Measurements from ENCODE around the gene TEAD4.

Gene TEAD4

GRCh38 chr12:2980630-2981029 lies 21.4 kb downstream of the TEAD4 start:
- H3K4me3 ChIP-seq (ENCODE audit: low read depth, low read length), result no peak overlapping the region
- no peak for DNase-seq (ENCODE audit: low read depth)
- TF ChIP-seq, protein P1, sequence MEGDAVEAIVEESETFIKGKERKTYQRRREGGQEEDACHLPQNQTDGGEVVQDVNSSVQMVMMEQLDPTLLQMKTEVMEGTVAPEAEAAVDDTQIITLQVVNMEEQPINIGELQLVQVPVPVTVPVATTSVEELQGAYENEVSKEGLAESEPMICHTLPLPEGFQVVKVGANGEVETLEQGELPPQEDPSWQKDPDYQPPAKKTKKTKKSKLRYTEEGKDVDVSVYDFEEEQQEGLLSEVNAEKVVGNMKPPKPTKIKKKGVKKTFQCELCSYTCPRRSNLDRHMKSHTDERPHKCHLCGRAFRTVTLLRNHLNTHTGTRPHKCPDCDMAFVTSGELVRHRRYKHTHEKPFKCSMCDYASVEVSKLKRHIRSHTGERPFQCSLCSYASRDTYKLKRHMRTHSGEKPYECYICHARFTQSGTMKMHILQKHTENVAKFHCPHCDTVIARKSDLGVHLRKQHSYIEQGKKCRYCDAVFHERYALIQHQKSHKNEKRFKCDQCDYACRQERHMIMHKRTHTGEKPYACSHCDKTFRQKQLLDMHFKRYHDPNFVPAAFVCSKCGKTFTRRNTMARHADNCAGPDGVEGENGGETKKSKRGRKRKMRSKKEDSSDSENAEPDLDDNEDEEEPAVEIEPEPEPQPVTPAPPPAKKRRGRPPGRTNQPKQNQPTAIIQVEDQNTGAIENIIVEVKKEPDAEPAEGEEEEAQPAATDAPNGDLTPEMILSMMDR (IDR thresholded peaks at IDR 0.05; ENCODE audit: low read depth, low read length, missing control alignments), result no peak

DNA sequence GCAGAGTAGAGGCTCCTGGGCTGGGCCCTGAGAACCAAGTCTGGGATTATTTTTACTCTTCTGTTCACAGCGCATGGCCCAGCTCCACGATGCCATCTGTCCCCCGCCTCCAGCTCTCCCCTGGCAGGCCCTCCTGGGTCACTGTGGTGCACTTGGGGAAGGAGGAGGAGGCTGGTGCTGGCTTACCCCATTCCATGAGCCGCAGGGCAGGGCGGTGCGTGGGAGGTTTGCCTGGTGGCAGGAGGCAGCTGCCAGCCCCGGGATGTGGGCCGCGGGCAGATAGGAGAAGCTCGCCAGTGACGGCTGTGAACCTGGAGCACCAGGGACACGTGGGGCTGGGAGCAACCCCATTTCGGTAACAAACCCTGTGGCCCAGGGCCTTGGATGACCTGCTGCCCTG lies 23.2 kb downstream of the TEAD4 start:
- TF ChIP-seq, protein P1 (IDR thresholded peaks at IDR 0.05; ENCODE audit: low read depth, low read length, missing control alignments), result no peak
- no peak overlapping the region for H3K4me3 ChIP-seq (ENCODE audit: low read depth, low read length)
- DNase-seq (ENCODE audit: low read depth), result no peak

- H3K4me3 ChIP-seq (ENCODE audit: low read depth, low read length), result no peak overlapping the region
- no peak for DNase-seq (ENCODE audit: low read depth)
- TF ChIP-seq, protein P1 (IDR thresholded peaks at IDR 0.05; ENCODE audit: low read depth, low read length, missing control alignments), result no peak
Measured at GRCh38 chr12:2984249-2984648, 25.1 kb downstream of the TEAD4 start.

GRCh38 chr12:2984698-2985097 lies 25.5 kb downstream of the TEAD4 start:
- TF ChIP-seq, protein P1 (IDR thresholded peaks at IDR 0.05; ENCODE audit: low read depth, low read length, missing control alignments), result no peak
- no peak overlapping the region for H3K4me3 ChIP-seq (ENCODE audit: low read depth, low read length)
- no peak for DNase-seq (ENCODE audit: low read depth)

DNA sequence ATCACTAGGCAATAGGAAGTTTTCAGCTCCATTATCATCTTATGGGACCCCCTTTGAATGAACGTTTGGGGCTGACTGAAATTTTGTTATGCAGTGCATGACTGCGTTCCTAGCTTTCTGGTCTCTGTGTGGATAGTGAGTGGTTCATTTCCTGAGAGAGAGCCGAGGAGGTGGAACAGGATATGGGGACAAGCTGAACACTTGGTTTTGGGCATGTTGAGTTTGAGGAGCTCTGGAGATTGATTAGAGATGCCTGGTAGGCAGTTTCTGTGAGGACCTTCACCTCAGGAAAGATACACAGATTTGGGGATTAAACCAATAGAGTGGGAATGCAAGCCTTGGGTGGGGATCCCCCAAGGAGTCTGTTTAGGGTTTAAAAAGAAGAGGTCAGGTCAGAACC lies 27.7 kb downstream of the TEAD4 start:
- no peak for DNase-seq (ENCODE audit: low read depth)
- TF ChIP-seq, protein P1 (IDR thresholded peaks at IDR 0.05; ENCODE audit: low read depth, low read length, missing control alignments), result no peak
- H3K4me3 ChIP-seq (ENCODE audit: low read depth, low read length), result no peak overlapping the region

DNA sequence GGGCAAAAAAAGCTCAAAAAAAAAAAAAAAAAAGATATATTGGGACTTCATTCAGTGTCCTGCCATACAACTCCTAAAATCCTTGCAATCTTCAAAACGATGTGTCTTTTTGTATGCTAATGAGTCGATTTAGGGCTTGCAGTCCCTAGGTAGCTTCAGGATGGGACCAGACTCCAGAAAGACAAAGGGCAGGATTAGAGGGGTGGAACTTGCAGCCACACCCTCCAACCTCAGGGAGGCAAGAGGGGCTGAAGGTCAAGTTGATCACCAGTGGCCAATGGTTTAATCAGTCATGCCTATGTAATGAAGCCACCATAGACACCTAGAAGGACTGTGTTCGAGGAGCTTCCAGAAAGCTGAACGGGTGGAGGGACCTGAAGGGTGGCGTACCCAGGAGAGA lies 29.3 kb downstream of the TEAD4 start:
- no peak for DNase-seq (ENCODE audit: low read depth)
- TF ChIP-seq, protein P1 (IDR thresholded peaks at IDR 0.05; ENCODE audit: low read depth, low read length, missing control alignments), result no peak
- no peak overlapping the region for H3K4me3 ChIP-seq (ENCODE audit: low read depth, low read length)

GRCh38 chr12:2992724-2993123 lies 33.5 kb downstream of the TEAD4 start:
- no peak for DNase-seq (ENCODE audit: low read depth)
- TF ChIP-seq, protein P1 (IDR thresholded peaks at IDR 0.05; ENCODE audit: low read depth, low read length, missing control alignments), result no peak

More at GRCh38 chr12:2992724-2993123, 33.5 kb downstream of the TEAD4 start:
- H3K4me3 ChIP-seq (ENCODE audit: low read depth, low read length), result no peak overlapping the region
